ENCODE results near the gene RAP1GDS1. TPM values are rescaled to one million over a fixed set of nuclear protein-coding genes. Genes with fewer than 3 reads are reported as not detected.

RAP1GDS1 gene
- total and polyA plus RNA-seq, 4 donors = 11.2 to 19.4 (median 16.0) TPM

DNA sequence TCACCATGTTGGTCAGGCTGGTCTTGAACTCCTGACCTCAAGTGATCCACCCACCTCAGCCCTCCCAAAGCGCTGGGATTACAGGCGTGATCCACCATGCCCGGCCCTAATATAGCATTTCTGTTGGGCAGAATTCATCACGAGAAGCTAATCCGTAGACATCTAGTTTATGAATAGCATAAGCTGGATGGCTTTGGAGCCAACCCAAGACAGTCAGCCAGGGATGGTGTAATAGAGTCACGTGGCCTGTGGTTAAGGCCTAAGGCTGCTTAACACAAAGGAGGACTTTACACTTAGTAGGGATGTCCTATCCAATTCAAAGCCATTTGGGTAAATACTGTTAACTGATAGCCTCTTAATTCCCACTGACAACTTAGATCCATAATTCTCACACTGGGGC, 173.6 kb downstream of the RAP1GDS1 start (continued):
- no peak for TF ChIP-seq RAD21 (IDR thresholded peaks at IDR 0.05)
- TF ChIP-seq JUND (IDR thresholded peaks at IDR 0.05) = no peak
- TF ChIP-seq FOXA2 (IDR thresholded peaks at IDR 0.05) = no peak
- TF ChIP-seq, protein P1, sequence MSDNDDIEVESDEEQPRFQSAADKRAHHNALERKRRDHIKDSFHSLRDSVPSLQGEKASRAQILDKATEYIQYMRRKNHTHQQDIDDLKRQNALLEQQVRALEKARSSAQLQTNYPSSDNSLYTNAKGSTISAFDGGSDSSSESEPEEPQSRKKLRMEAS (IDR thresholded peaks at IDR 0.05) = no peak
- TF ChIP-seq HNF4G (IDR thresholded peaks at IDR 0.05) = no peak
- no peak for TF ChIP-seq YY1 (IDR thresholded peaks at IDR 0.05)
- TF ChIP-seq NR2F2 (IDR thresholded peaks at IDR 0.05) = no peak

DNA sequence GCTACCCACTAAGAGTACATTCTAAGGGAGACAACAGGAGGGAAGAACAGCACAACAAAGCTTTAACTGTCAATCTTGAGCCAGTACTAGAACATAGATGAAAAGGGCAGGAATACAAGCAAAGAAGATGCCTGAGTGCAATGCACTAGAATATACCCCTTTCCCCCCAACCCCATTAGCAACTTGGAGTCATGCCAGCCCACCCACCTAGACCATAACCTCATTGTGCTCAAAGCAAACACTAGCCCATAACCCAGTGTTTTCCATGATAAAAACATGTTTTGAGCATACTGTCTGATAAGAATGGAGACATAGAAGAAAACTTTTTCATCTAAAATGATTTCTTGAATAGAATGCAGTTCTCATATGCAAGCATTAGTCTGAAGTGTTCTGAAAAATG, 183.2 kb downstream of the RAP1GDS1 start:
- H3K4me1 ChIP-seq (ENCODE audit: control insufficient read depth in 4 of 4, insufficient read depth in 4 of 4, low read length in 3 of 4) = no peaks in the 10 kb centered on the region
- no peak overlapping the region for H3K27ac ChIP-seq (ENCODE audit: low read depth in 1 of 2, low read length in 2 of 2)
- TF ChIP-seq, protein P2, sequence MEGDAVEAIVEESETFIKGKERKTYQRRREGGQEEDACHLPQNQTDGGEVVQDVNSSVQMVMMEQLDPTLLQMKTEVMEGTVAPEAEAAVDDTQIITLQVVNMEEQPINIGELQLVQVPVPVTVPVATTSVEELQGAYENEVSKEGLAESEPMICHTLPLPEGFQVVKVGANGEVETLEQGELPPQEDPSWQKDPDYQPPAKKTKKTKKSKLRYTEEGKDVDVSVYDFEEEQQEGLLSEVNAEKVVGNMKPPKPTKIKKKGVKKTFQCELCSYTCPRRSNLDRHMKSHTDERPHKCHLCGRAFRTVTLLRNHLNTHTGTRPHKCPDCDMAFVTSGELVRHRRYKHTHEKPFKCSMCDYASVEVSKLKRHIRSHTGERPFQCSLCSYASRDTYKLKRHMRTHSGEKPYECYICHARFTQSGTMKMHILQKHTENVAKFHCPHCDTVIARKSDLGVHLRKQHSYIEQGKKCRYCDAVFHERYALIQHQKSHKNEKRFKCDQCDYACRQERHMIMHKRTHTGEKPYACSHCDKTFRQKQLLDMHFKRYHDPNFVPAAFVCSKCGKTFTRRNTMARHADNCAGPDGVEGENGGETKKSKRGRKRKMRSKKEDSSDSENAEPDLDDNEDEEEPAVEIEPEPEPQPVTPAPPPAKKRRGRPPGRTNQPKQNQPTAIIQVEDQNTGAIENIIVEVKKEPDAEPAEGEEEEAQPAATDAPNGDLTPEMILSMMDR (IDR thresholded peaks at IDR 0.05; ENCODE audit: low read depth, low read length, missing input control) = no peak
- TF ChIP-seq RAD21 (IDR thresholded peaks at IDR 0.05) (no peak), GABPA (IDR thresholded peaks at IDR 0.05 in 1 of 2, conservative IDR thresholded peaks at IDR 0.05 in 1 of 2) (no peak), TAF1 (conservative IDR thresholded peaks at IDR 0.05) (no peak), SP1 (IDR thresholded peaks at IDR 0.05) (no peak), YY1 (IDR thresholded peaks at IDR 0.05) (no peak), RXRA (IDR thresholded peaks at IDR 0.05) (no peak), HNF4G (IDR thresholded peaks at IDR 0.05) (no peak), FOXA2 (IDR thresholded peaks at IDR 0.05) (no peak), HNF4A (conservative IDR thresholded peaks at IDR 0.05) (no peak), FOXA1 (IDR thresholded peaks at IDR 0.05) (no peak)
- TF ChIP-seq, protein P3, sequence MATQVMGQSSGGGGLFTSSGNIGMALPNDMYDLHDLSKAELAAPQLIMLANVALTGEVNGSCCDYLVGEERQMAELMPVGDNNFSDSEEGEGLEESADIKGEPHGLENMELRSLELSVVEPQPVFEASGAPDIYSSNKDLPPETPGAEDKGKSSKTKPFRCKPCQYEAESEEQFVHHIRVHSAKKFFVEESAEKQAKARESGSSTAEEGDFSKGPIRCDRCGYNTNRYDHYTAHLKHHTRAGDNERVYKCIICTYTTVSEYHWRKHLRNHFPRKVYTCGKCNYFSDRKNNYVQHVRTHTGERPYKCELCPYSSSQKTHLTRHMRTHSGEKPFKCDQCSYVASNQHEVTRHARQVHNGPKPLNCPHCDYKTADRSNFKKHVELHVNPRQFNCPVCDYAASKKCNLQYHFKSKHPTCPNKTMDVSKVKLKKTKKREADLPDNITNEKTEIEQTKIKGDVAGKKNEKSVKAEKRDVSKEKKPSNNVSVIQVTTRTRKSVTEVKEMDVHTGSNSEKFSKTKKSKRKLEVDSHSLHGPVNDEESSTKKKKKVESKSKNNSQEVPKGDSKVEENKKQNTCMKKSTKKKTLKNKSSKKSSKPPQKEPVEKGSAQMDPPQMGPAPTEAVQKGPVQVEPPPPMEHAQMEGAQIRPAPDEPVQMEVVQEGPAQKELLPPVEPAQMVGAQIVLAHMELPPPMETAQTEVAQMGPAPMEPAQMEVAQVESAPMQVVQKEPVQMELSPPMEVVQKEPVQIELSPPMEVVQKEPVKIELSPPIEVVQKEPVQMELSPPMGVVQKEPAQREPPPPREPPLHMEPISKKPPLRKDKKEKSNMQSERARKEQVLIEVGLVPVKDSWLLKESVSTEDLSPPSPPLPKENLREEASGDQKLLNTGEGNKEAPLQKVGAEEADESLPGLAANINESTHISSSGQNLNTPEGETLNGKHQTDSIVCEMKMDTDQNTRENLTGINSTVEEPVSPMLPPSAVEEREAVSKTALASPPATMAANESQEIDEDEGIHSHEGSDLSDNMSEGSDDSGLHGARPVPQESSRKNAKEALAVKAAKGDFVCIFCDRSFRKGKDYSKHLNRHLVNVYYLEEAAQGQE (IDR thresholded peaks at IDR 0.05) = no peak
- TF ChIP-seq, protein P1 (IDR thresholded peaks at IDR 0.05) = no peak
- TF ChIP-seq, protein P4, sequence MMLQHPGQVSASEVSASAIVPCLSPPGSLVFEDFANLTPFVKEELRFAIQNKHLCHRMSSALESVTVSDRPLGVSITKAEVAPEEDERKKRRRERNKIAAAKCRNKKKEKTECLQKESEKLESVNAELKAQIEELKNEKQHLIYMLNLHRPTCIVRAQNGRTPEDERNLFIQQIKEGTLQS (IDR thresholded peaks at IDR 0.05) = no peak
- H3K9me3 ChIP-seq (ENCODE audit: control insufficient read depth in 4 of 4, low read length in 3 of 4) = no peaks in the 10 kb centered on the region
- no peak overlapping the region for H3K9ac ChIP-seq (ENCODE audit: low read depth in 1 of 2, low read length in 2 of 2)
- H3K27me3 ChIP-seq (ENCODE audit: control insufficient read depth in 4 of 4, insufficient read depth in 4 of 4, low read length in 3 of 4) = no peaks in the 10 kb centered on the region
- peaks cover 0 to 13% (median 6%) of the 10 kb centered on the region in 4 donors for H3K36me3 ChIP-seq (ENCODE audit: control insufficient read depth in 4 of 4, insufficient read depth in 3 of 4, low read depth in 1 of 4, low read length in 3 of 4)
- DNase-seq (ENCODE audit: low spot score) = no peak
- no peak overlapping the region for H3K4me3 ChIP-seq (ENCODE audit: low read depth in 1 of 3, low read length in 3 of 3)
